Kasumi-1 (cell line): ENCODE measurements around the gene PRDM11.
A peak's percentile ranks its signal among the peaks of the same experiment; 100 is the strongest.

Experiments used
- DNase-seq, 2 experiments: peaks; one replicate each; lab custom pipeline; 2025; lab: John Stamatoyannopoulos, UW

PRDM11 gene

DNA sequence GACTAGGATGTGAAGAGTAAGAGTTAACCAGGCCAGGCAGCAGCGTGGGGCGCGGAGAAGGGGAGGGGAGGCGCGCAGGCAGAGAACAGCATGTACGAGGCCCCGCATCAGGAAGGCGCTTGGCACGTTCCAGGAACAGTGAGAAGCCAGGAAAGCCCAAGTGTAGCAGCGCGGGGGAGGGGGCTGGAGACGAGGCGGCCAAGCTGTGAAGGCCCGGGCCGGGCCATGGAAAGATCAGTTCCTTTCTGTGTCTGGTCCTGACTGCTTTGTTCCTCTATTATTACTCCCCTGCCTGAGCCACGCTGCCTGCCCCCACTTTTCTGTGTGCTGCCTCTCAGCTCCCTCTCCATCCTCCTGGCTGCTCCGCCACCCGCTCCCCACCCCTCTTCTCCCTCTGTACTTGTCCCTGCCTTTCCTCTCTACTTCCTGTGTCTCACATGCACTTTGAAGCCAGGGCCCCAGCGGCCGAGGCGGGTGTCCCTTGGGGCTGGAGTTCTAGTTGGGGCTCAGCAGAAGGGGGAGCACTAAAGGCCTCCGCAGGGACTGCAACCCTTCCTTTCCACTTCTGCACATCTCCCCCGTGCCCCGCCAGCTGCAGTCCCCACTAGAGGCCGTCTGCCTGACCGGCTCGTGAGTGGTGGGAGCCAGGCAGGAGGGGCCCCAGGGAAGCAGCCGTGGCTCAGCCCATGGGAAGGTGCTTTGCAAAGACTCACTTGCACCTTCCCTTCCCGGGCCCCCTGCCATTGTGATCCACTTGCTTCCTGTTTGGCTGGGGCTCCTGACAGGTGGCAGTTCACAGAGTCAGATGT, 63.7 kb downstream of the PRDM11 start:
- DNase-seq, result peak; percentile 87 to 94

GRCh38 chr11:45210846-45211245, 64.4 kb downstream of the PRDM11 start:
- no peak for DNase-seq

GRCh38 chr11:45211732-45212131, 65.3 kb downstream of the PRDM11 start:
- DNase-seq, result no peak

- no peak for DNase-seq
Measured at GRCh38 chr11:45212566-45213315, 66.3 kb downstream of the PRDM11 start.

DNA sequence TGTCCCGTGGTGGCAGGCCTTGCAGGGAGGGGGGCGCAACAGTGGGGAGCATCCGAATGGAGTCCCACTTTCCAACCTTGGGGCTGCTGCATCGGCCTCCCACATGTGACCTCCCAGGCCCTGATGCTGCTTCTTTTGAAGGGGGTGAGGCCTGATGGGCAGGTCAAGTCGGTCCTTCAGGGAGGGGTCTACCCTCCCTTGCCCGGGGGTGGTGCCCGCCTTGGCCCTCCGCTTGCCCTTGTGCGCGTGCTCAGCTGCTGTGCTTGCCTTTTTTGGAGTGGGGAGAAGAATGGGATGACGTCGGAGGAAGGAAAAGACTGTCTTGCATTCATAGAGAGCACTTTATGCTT, 66.9 kb downstream of the PRDM11 start:
- no peak for DNase-seq

GRCh38 chr11:45213717-45214116, 67.3 kb downstream of the PRDM11 start:
- DNase-seq, result no peak

GRCh38 chr11:45215098-45215865, 68.8 kb downstream of the PRDM11 start:
- DNase-seq, result no peak

DNA sequence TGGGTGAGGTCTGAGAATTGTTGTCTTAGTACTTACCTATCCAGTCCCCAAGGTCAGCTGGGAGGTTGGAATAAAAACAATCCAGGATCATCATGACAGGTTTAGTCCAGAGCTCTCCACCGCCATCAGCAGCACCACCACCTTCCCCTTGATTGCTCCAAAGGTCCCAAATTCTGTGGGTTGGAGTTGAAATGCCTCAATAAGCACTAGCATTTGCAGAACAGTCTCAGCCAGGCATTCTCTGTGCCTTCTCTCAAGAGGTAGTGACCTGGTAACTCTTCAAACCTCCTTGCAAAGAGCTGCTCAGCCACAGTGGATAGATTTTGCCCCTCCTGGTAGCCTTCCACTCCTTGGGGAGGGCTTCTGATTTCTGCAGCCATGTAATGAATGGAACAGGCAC, 69.6 kb downstream of the PRDM11 start:
- DNase-seq, result no peak

DNA sequence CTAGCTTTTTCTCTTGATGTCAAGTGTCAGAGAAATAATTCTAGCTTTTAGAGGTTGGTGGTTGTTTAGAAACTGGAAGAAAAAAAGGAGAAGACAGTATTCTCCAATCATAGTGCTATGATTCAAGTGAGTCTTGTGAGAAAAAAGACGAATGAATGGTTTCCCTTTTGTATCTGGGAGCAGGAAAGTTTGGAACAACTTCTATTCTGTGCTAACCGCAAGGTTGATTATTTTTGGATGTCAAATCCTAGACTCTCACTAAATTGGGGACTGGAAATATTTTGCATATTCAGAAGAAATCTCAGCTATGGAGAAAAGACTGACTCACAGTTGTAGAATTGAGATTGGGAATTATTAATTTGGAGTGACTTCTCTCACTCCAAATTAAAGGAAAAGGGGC, 70.5 kb downstream of the PRDM11 start:
- no peak for DNase-seq

DNA sequence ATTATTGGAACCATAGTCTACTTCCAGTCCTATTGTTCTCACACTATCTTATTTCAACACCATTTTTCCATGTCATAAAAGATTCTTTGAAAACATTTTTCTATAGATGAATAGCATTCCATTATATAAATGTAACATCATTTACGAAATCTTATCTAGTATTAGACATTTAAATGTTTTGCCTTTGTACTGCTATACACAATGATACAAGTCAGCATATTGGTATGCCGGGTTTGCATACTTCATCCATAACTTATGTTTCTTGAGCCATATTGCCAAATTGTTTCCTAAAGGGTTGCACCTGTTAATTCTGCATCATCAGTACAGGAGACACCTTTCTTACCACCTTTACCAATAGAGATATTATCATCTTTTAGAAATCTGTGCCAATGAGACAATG, 71.6 kb downstream of the PRDM11 start:
- DNase-seq, result no peak

DNA sequence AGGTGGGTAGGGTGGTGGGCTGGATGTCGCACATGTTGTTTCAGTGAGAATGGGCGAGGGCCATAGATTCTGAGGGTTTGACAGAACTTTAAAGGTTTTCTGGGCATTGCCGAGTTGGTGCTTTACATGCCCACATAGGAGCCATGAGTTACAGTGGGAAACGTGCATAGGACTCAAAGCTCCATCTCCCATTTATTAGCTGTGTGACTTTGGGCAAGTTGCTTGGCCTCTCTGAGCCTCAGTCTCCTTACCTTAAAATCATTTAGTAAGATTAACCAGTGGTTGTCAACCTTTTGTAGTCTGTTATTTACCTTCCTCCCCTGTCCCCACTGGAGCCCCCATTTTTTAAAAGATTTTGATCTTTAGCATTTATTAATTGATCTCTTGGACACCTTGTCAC, 72.3 kb downstream of the PRDM11 start:
- no peak for DNase-seq

GRCh38 chr11:45219411-45219810, 73.0 kb downstream of the PRDM11 start:
- DNase-seq, result no peak

DNA sequence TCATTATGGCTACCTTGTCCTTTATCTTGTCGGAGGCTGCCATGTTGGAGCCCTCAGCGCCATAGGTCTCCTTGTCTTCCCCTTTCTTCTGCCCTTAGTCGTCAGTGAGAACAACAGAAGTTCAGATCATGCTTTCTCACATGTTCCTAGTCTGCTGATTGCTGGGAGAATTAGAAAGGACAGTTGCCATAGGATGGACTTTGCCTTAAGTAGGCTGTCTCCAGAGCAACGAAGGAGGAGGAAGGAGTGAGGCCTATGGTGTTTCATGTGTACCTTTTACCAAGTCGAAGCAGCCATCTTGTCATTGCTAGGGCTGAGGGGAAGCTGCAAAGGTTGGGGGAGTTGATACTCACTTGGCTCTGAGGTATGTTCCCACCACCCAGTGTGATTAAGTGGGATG, 77.1 kb downstream of the PRDM11 start:
- no peak for DNase-seq

DNA sequence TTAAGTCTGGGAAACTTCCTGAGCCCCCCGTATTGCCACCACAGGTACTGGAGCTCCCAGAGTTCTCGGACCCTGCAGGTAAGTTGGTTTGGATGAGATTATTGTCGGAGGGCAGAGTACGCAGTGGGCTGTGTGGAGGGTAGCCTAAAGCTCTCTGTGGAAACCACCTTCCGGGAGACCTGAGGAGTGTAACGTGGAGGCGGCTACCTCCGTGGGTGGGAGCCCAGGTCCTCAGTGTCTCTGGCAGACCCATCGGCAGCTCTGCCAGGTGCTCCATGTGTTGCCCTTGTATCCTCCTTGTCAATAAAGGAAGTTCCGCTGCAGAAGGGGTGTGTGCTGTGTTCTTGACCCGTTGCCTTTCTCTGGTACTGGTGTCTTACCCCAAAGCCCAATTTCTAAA, 78.3 kb downstream of the PRDM11 start:
- DNase-seq, result no peak

DNA sequence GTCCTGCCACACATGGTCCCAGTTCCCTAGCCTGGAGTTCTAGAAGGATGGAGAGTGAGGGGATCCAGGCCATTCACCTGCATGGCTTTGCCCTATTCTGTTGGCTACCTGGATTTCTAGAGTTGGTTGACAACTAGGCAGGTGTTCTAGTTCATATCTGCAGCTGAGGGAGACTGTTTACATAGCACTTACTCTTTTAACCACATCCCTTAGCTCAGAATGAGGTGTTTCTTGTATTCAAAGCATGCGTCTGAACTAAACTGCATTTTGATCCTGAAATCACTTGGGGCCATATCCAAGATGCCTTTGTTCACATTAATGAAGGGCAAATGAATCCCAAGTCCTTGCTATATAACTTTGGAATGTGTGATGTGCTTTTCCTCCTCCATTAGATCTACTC, 78.8 kb downstream of the PRDM11 start:
- no peak for DNase-seq

DNA sequence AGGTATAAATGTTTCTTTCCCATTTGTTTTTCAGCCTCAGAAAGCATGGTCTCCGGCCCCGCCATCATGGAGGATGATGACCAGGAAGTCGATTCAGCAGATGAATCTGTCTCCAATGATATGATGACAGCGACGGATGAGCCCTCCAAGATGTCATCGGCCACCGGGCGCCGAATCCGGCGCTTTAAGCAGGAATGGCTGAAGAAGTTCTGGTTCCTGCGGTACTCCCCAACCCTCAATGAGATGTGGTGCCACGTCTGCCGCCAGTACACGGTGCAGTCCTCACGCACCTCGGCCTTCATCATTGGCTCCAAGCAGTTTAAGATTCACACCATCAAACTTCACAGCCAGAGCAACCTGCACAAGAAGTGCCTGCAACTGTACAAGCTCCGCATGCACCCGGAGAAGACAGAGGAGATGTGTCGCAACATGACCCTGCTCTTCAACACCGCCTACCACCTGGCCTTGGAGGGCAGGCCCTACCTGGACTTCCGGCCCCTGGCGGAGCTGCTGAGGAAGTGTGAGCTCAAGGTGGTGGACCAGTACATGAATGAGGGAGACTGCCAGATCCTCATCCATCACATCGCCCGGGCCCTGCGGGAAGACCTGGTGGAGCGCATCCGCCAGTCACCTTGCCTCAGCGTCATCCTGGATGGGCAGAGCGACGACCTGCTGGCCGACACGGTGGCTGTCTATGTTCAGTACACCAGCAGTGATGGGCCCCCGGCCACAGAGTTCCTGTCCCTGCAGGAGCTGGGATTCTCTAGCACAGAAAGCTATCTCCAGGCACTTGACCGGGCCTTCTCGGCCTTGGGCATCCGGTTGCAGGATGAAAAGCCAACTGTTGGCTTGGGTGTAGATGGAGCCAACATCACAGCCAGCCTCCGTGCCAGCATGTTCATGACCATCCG, 79.8 kb downstream of the PRDM11 start:
- DNase-seq, result no peak

GRCh38 chr11:45226901-45227300, 80.5 kb downstream of the PRDM11 start:
- no peak for DNase-seq

DNA sequence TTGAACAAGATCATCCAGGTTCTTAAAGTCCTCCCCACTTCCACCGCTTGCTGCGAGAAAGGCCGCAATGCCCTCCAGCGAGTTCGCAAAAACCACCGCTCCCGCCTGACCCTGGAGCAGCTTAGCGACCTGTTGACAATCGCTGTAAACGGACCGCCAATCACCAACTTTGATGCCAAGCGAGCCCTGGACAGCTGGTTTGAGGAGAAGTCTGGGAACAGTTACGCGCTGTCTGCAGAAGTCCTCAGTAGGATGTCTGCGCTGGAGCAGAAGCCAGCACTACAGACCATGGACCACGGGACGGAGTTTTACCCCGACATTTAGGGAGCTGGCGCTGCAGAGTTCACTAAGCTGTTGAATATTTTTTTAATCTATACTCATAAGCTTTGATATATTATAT, 81.4 kb downstream of the PRDM11 start:
- DNase-seq, result no peak

GRCh38 chr11:45229401-45230020, 83.1 kb downstream of the PRDM11 start:
- no peak for DNase-seq

GRCh38 chr11:45232341-45233080, 86.1 kb downstream of the PRDM11 start:
- no peak for DNase-seq
